Activated naive CD8-positive, alpha-beta T cell (primary cell): ENCODE data around the gene IRAK1BP1.
"Not testable (repeated sequence)": the region's sequence is repeated elsewhere in the genome, so short reads cannot be mapped to it uniquely, and the experiment has no call there.

ENCODE experiments used
- H3K27ac Mint-ChIP-seq: one replicate; pipeline ENCODE4 v1.8.0; 2021; ENCODE audit warnings: mixed read lengths
- H3K27me3 Mint-ChIP-seq: one replicate; pipeline ENCODE4 v1.8.0; 2021; ENCODE audit warnings: mixed read lengths
- H3K36me3 Mint-ChIP-seq: one replicate; pipeline ENCODE4 v1.8.0; 2021; ENCODE audit warnings: mixed read lengths
- H3K4me1 Mint-ChIP-seq: one replicate; pipeline ENCODE4 v1.8.0; 2021; ENCODE audit warnings: low read depth, mixed read lengths
- H3K4me3 Mint-ChIP-seq: one replicate; pipeline ENCODE4 v1.8.0; 2021; ENCODE audit warnings: mild to moderate bottlenecking, mixed read lengths
- H3K9me3 Mint-ChIP-seq: one replicate; pipeline ENCODE4 v1.8.0; 2021; ENCODE audit warnings: low read depth, mixed read lengths

IRAK1BP1 gene

DNA sequence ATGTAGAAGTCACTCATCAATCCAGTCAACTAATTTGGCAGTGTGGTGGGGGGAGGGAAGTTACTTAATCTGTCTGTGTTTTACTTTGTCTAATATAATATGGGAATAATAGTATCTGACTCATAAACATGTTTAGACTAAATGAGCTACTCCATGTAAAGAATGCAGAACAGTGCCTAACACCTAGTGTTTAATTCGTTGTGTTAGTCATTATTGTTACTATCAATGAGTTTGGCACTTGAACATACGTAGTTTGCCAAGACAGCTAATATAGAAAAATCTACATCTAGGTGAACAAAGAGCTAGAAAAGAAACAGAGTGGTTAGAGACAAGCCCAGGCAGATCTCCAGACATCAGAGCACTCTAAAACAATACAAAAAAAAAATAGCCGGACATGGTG lies 49.1 kb downstream of the IRAK1BP1 start:
- peaks cover 23% of the 10 kb centered on the region for H3K9me3 Mint-ChIP-seq
- peaks cover 11% of the 10 kb centered on the region for H3K27me3 Mint-ChIP-seq
- peaks cover 14% of the 10 kb centered on the region for H3K36me3 Mint-ChIP-seq
- H3K27ac Mint-ChIP-seq, result no peak overlapping the region
- H3K4me3 Mint-ChIP-seq, result no peak overlapping the region
- H3K4me1 Mint-ChIP-seq, result peaks cover under 1% of the 10 kb centered on the region

DNA sequence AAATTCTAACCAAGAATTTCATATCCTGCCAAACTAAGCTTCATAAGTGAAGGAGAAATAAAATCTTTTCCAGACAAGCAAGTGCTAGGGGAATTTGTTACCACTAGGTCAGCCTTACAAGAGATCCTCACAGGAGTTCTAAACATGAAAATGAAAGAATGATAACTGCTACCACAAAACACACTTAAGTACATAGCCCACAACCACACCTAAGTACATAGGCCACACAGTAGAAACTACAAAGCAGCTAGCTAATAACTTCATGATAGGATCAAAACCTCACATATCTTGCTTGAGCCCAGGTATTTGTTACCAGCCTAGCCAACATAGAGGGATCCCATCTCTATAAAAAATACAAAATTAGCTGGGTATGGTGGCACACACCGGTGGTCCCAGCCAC lies 50.4 kb downstream of the IRAK1BP1 start:
- Mint-ChIP-seq H3K36me3 (peaks cover 14% of the 10 kb centered on the region), H3K27me3 (peaks cover 2% of the 10 kb centered on the region), H3K27ac (no peak overlapping the region), H3K9me3 (peaks cover 29% of the 10 kb centered on the region), H3K4me3 (no peak overlapping the region), H3K4me1 (no peaks in the 10 kb centered on the region)

DNA sequence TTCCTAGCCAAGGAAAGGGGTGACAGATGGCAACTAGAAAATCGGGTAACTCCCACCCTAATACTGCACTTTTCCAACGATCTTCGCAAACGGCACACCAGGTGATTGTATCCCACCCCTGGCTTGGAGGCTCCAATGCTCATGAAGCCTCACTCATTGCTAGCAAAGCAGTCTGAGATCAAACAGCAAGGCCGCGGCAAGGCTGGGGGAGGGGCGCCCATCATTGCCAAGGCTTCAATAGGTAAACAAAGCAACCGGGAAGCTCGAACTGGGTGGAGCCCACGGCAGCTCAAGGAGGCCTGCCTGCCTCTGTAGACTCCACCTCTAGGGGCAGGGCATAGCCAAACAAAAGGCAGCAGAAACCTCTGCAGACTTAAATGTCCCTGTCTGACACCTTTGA lies 53.8 kb downstream of the IRAK1BP1 start:
- not testable (repeated sequence) for H3K4me1 Mint-ChIP-seq, H3K4me3 Mint-ChIP-seq, H3K27ac Mint-ChIP-seq, H3K27me3 Mint-ChIP-seq
- H3K36me3 Mint-ChIP-seq, result peaks cover 11% of the 10 kb centered on the region
- peaks cover 28% of the 10 kb centered on the region for H3K9me3 Mint-ChIP-seq

DNA sequence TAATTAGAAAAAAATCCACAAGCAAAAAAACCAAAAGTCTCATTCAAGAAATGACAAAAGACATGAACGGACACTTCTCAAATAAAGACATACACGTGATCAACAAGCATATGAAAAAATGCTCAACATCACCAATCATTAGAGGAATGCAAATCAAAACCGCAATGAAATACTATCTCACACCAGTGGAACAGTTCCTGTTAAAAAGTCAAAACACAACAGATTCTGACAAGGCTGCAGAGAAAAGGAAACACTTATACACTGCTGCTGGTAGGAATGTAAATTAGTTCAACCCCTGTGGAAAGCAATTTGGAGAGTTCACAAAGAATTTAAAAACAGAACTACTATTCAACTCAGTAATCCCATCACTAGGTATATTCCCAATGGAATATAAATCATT lies 58.0 kb downstream of the IRAK1BP1 start:
- H3K27me3 Mint-ChIP-seq, result no peaks in the 10 kb centered on the region
- H3K36me3 Mint-ChIP-seq, result peaks cover 4% of the 10 kb centered on the region
- H3K4me1 Mint-ChIP-seq, result no peaks in the 10 kb centered on the region
- H3K4me3 Mint-ChIP-seq, result no peak overlapping the region
- H3K27ac Mint-ChIP-seq, result no peak overlapping the region
- H3K9me3 Mint-ChIP-seq, result peaks cover 39% of the 10 kb centered on the region

DNA sequence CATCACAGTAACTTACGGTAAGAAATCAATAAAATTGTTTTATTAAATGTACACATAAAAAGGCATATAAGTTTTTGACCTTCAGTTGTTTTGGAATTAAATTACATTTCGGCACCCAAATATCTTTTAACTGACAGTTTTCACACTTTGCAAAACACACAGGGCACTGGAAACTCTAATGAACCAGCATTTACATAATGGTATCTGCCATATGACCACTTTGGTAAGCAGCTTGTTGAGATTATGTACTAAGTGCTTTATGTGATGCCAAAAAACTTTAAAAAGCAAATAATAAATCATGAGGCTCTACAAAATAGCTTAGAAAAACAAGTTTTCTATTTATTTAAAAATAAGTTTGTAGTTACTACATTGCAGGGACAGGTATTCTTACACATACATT lies 68.2 kb downstream of the IRAK1BP1 start:
- Mint-ChIP-seq H3K4me1 (no peaks in the 10 kb centered on the region), H3K27ac (no peak overlapping the region), H3K36me3 (peaks cover 15% of the 10 kb centered on the region), H3K4me3 (no peak overlapping the region), H3K9me3 (no peaks in the 10 kb centered on the region), H3K27me3 (no peaks in the 10 kb centered on the region)

DNA sequence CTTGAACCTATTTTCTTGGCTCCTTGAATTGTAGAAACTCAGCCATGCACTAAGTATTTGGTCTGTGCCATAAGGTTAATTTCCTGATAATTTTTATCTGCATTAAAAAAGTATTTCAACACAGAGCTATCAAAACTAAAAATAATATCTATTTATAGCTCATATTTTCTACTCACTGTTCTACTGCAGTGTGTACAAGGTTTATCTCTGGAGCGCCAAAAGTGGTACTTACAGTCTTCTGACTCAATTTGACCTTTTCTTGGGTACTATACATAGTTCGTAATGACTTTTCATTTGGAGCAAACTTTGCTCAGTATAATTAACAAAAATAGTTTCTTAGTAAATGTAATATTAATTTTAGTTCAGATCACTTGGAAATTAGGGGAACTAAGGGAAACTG lies 69.2 kb downstream of the IRAK1BP1 start:
- H3K4me1 Mint-ChIP-seq, result no peaks in the 10 kb centered on the region

DNA sequence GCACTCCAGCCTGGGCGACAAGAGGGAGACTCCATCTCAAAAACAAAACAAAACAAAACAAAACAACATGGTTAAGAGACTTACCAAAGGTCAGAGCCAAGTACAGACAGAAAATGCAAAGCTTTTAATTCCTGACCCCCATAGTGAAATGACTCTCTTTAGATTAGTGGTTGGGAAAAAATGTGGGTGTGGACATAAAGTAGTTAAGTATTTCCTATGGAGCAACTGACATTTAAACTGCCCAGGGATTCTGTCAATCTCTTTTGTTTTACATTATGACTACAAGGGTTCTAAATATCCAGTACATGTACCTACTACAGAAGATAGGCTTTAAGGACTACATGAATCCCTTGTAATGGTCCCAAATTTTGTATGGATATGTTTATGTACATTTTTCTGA lies 75.1 kb downstream of the IRAK1BP1 start:
- Mint-ChIP-seq H3K36me3 (peaks cover 38% of the 10 kb centered on the region), H3K27ac (no peak overlapping the region), H3K4me3 (no peak overlapping the region), H3K27me3 (no peaks in the 10 kb centered on the region), H3K4me1 (no peaks in the 10 kb centered on the region), H3K9me3 (no peaks in the 10 kb centered on the region)

More for the DNA sequence above, 69.2 kb downstream of the IRAK1BP1 start:
- no peak overlapping the region for H3K27ac Mint-ChIP-seq
- H3K9me3 Mint-ChIP-seq, result no peaks in the 10 kb centered on the region
- H3K36me3 Mint-ChIP-seq, result peaks cover 21% of the 10 kb centered on the region
- H3K4me3 Mint-ChIP-seq, result no peak overlapping the region
- H3K27me3 Mint-ChIP-seq, result no peaks in the 10 kb centered on the region

DNA sequence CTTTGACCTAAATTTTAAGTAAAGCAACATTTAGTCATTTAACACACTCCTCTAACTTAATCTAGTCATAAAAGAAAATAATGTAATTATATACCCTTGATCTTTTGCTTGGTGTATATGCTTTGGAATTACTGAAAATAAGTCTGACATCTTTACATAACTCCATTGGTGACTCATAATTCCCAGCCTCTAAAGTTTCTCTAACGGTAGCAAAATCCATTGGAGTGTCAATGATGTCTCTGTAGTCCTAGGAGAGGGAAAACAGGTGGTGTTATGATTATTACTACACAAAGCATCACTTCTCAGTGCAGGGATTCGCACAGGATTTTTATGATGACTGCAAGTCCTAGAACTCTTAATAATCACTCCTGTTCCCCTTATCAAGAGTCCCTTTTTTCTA lies 80.2 kb downstream of the IRAK1BP1 start:
- Mint-ChIP-seq H3K9me3 (peaks cover 9% of the 10 kb centered on the region), H3K27me3 (no peaks in the 10 kb centered on the region), H3K4me1 (no peaks in the 10 kb centered on the region), H3K36me3 (peaks cover 52% of the 10 kb centered on the region), H3K27ac (no peak overlapping the region), H3K4me3 (no peak overlapping the region)

DNA sequence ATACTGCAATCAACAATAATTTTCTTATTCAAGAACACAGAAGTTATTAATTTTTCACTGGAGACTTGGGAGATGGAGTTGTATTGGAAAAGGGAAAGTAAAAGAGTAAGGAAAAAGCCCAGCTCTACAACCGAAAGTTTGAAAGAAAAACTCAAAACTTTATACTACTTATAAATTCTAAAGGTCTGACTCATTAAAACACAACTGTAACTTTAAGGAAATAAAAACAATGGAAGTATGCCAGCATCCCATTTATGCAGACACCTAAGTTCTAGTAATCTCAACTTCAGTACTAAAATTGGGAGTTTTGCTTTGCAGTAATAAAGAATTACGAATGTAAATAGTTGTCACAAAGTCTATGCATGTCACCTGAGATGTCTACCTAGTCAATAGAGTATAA lies 80.6 kb downstream of the IRAK1BP1 start:
- peaks cover 56% of the 10 kb centered on the region for H3K36me3 Mint-ChIP-seq
- no peaks in the 10 kb centered on the region for H3K4me1 Mint-ChIP-seq
- H3K27me3 Mint-ChIP-seq, result no peaks in the 10 kb centered on the region
- no peak overlapping the region for H3K4me3 Mint-ChIP-seq
- peaks cover 12% of the 10 kb centered on the region for H3K9me3 Mint-ChIP-seq
- no peak overlapping the region for H3K27ac Mint-ChIP-seq

DNA sequence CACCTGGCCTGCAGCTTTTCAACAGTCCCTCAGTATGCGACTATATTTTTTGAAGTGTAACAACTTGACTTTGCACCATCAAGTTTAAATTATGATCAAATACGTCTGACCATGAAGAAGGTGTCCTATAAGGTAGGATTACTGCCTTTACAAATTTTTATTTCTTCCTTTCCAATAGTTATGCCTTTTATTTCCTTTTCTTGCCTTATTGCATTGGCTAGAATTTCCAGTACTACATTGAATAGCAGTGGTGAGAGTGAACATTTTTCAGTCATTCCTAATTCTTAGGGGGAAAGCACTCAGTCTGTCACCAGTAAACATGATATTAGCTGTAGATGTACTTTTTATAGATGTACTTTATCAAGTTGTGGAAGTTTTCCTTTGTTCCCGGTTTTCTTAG lies 81.4 kb downstream of the IRAK1BP1 start:
- H3K4me3 Mint-ChIP-seq, result no peak overlapping the region
- peaks cover 12% of the 10 kb centered on the region for H3K9me3 Mint-ChIP-seq
- no peaks in the 10 kb centered on the region for H3K4me1 Mint-ChIP-seq
- H3K27me3 Mint-ChIP-seq, result no peaks in the 10 kb centered on the region
- no peak overlapping the region for H3K27ac Mint-ChIP-seq
- H3K36me3 Mint-ChIP-seq, result peaks cover 58% of the 10 kb centered on the region

DNA sequence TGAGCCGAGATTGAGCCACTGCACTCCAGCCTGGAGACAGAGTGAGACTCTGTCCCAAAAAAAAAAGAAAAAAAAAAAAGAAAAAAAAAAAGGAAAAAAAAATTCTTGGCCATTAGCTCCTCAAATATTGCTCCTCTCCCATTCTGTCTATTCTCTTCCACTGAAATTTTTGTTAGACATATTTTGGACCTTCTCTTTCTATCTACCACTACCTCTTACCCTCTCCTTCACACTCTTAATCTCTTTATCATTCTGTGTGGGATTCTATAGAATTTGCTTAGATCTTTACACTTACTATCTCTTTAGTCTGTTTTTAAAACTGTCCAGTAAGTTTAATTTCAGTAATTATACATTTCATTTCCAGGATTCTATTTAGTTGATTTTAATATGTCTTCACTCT lies 85.0 kb downstream of the IRAK1BP1 start:
- H3K9me3 Mint-ChIP-seq, result peaks cover 12% of the 10 kb centered on the region
- H3K4me3 Mint-ChIP-seq, result no peak overlapping the region
- peaks cover 57% of the 10 kb centered on the region for H3K36me3 Mint-ChIP-seq
- peak overlapping the region; percentile 0 for H3K27ac Mint-ChIP-seq
- H3K4me1 Mint-ChIP-seq, result no peaks in the 10 kb centered on the region
- no peaks in the 10 kb centered on the region for H3K27me3 Mint-ChIP-seq
